CD4-positive, alpha-beta memory T cell (primary cell): ENCODE results near the gene HDAC4. TPM values are rescaled to one million over a fixed set of nuclear protein-coding genes. Genes with fewer than 3 reads are reported as not detected.

ENCODE experiments used
- CTCF ChIA-PET: fragments of 350-600 bp; sonication (Branson Sonifier 250); formaldehyde crosslinking; loops from one replicate; lab custom pipeline; 2021; ENCODE audit warnings: inconsistent platforms; ENCODE audit not compliant: partially characterized antibody; lab: Charles Lee
- POLR2A ChIA-PET: fragments of 350-600 bp; sonication (Branson Sonifier 250); formaldehyde crosslinking; loops from one replicate; lab custom pipeline; 2021; ENCODE audit not compliant: partially characterized antibody; lab: Charles Lee
- DNase-seq, 5 donors: peaks; one replicate each; pipeline versions ENCODE4 v3.0.0 to v3.0.0-alpha.2; 2020 to 2022; ENCODE audit warnings: mixed read lengths in 1 of 5
- H3K27ac ChIP-seq: one replicate; pipeline ENCODE4 v1.7.0; 2013; ENCODE audit warnings: low read depth, low read length
- H3K27me3 ChIP-seq: 2 replicates; pipeline ENCODE4 v1.7.0; 2013; ENCODE audit warnings: mild to moderate bottlenecking, low read length, moderate library complexity; ENCODE audit not compliant: insufficient read depth
- H3K36me3 ChIP-seq: 2 replicates; pipeline ENCODE4 v1.7.0; 2013; ENCODE audit warnings: mild to moderate bottlenecking, low read length, moderate library complexity; ENCODE audit not compliant: insufficient read depth
- H3K4me1 ChIP-seq: 2 replicates; pipeline ENCODE4 v1.7.0; 2013; ENCODE audit warnings: mild to moderate bottlenecking, low read length, moderate library complexity; ENCODE audit not compliant: insufficient read depth
- H3K4me3 ChIP-seq, 2 donors: one replicate each; pipeline ENCODE4 v1.7.0; 2013; ENCODE audit warnings: low read length in 2 of 2, mild to moderate bottlenecking in 1 of 2
- H3K9me3 ChIP-seq, 2 donors: one replicate each; pipeline ENCODE4 v1.7.0; 2013; ENCODE audit warnings: low read length in 2 of 2, control low read depth in 1 of 2; ENCODE audit not compliant: control insufficient read depth in 1 of 2
- H3K27ac Mint-ChIP-seq, 7 donors: one replicate each; pipeline ENCODE4 v1.8.0; 2020 to 2021; ENCODE audit warnings: mixed read lengths in 7 of 7, mild to moderate bottlenecking in 6 of 7, inconsistent platforms in 3 of 7, moderate library complexity in 3 of 7
- H3K27me3 Mint-ChIP-seq, 2 donors: one replicate each; pipeline ENCODE4 v1.8.0; 2020 to 2021; ENCODE audit warnings: mixed read lengths in 2 of 2
- H3K36me3 Mint-ChIP-seq, 2 donors: one replicate each; pipeline ENCODE4 v1.8.0; 2020 to 2021; ENCODE audit warnings: mixed read lengths in 2 of 2, inconsistent platforms in 1 of 2, mild to moderate bottlenecking in 1 of 2
- H3K4me1 Mint-ChIP-seq, 4 donors: one replicate each; pipeline ENCODE4 v1.8.0; 2020 to 2021; ENCODE audit warnings: mixed read lengths in 4 of 4, mild to moderate bottlenecking in 1 of 4
- H3K4me3 Mint-ChIP-seq, 8 donors: one replicate each; pipeline ENCODE4 v1.8.0; 2020 to 2021; ENCODE audit warnings: mixed read lengths in 8 of 8, mild to moderate bottlenecking in 7 of 8, moderate library complexity in 6 of 8, inconsistent platforms in 3 of 8
- H3K9me3 Mint-ChIP-seq, 8 donors: one replicate each; pipeline ENCODE4 v1.8.0; 2020 to 2021; ENCODE audit warnings: mixed read lengths in 8 of 8, mild to moderate bottlenecking in 5 of 8, inconsistent platforms in 3 of 8, moderate library complexity in 1 of 8
- intact Hi-C: fragments of 100-400 bp; cut with micrococcal nuclease; formaldehyde crosslinking; loops from one replicate; pipeline ENCODE4 v1.15.1; 2023
- polyA plus RNA-seq, 2 donors: library from polyadenylated mRNA; unstranded; fragments of 300-500 nt; fragmentation: Illumina TruSeq; gene quantifications; one replicate each; pipeline ENCODE4 v1.2.3, GENCODE V29; 2021
- total RNA-seq, 2 experiments: library from RNA; stranded (reverse); gene quantifications; one replicate each; pipeline ENCODE4 v1.2.3, GENCODE V29; 2021

HDAC4 gene
- total and polyA plus RNA-seq, 4 experiments from 2014 or later = 1.4 to 59.7 (median 30.4) TPM

- Histone ChIP-seq H3K4me1 (no peaks in the 10 kb centered on the region), H3K4me3 (no peak overlapping the region), H3K27ac (no peak overlapping the region), H3K27me3 (no peaks in the 10 kb centered on the region), H3K9me3 (no peaks in the 10 kb centered on the region), H3K36me3 (peaks cover 15% of the 10 kb centered on the region)
- Mint-ChIP-seq H3K27ac (no peak overlapping the region), H3K36me3 (peaks cover 23 to 33% of the 10 kb centered on the region in 2 donors), H3K4me3 (no peak overlapping the region), H3K4me1 (peaks cover 0 to 5% (median 0%) of the 10 kb centered on the region in 4 donors), H3K9me3 (peaks cover 0 to 4% (median under 1%) of the 10 kb centered on the region in 8 donors), H3K27me3 (no peaks in the 10 kb centered on the region)
- intact Hi-C loops = no loop called here
- DNase-seq = no peak
- ChIA-PET POLR2A (no interaction called here), CTCF (no interaction called here)
Observed at GRCh38 chr2:239059854-239060253, 341.0 kb downstream of the HDAC4 start.

- intact Hi-C loops = no loop called here
- Mint-ChIP-seq H3K4me3 (no peak overlapping the region), H3K4me1 (peaks cover 0 to 5% (median 0%) of the 10 kb centered on the region in 4 donors), H3K36me3 (peaks cover 32 to 39% of the 10 kb centered on the region in 2 donors), H3K27ac (no peak overlapping the region), H3K9me3 (peaks cover 0 to 4% (median under 1%) of the 10 kb centered on the region in 8 donors), H3K27me3 (no peaks in the 10 kb centered on the region)
- Histone ChIP-seq H3K27me3 (no peaks in the 10 kb centered on the region), H3K36me3 (peaks cover 20% of the 10 kb centered on the region), H3K9me3 (no peaks in the 10 kb centered on the region), H3K4me3 (no peak overlapping the region), H3K27ac (no peak overlapping the region), H3K4me1 (no peaks in the 10 kb centered on the region)
- no peak for DNase-seq
- ChIA-PET POLR2A (no interaction called here), CTCF (no interaction called here)
Observed at GRCh38 chr2:239058766-239059165, 342.1 kb downstream of the HDAC4 start.

GRCh38 chr2:239057533-239057932 lies 343.3 kb downstream of the HDAC4 start:
- H3K27me3 ChIP-seq = no peaks in the 10 kb centered on the region
- H3K27ac Mint-ChIP-seq = no peak overlapping the region
- CTCF ChIA-PET = interaction anchor here (0.6 kb wide), 1 partner anchor 821 kb away, joined by 3 read pairs; no protein-coding TSS in a partner anchor
- DNase-seq = no peak
- no peaks in the 10 kb centered on the region for H3K9me3 ChIP-seq
- H3K4me3 Mint-ChIP-seq = no peak overlapping the region
- peaks cover 0 to 4% (median under 1%) of the 10 kb centered on the region in 8 donors for H3K9me3 Mint-ChIP-seq
- peaks cover 28% of the 10 kb centered on the region for H3K36me3 ChIP-seq
- H3K4me1 ChIP-seq = no peaks in the 10 kb centered on the region
- H3K4me1 Mint-ChIP-seq = peaks cover 0 to 5% (median 0%) of the 10 kb centered on the region in 4 donors
- intact Hi-C loops = no loop called here
- H3K27me3 Mint-ChIP-seq = no peaks in the 10 kb centered on the region
- POLR2A ChIA-PET = no interaction called here
- H3K4me3 ChIP-seq = no peak overlapping the region
- H3K36me3 Mint-ChIP-seq = peaks cover 43 to 46% of the 10 kb centered on the region in 2 donors
- H3K27ac ChIP-seq = no peak overlapping the region

- POLR2A ChIA-PET = no interaction called here
- intact Hi-C loops = no loop called here
- H3K9me3 ChIP-seq = no peaks in the 10 kb centered on the region
- H3K4me3 Mint-ChIP-seq = no peak overlapping the region
- H3K4me3 ChIP-seq = no peak overlapping the region
- no peaks in the 10 kb centered on the region for H3K27me3 Mint-ChIP-seq
- H3K36me3 ChIP-seq = peaks cover 31% of the 10 kb centered on the region
- DNase-seq = no peak
- H3K27me3 ChIP-seq = no peaks in the 10 kb centered on the region
- peaks cover 0 to 4% (median under 1%) of the 10 kb centered on the region in 8 donors for H3K9me3 Mint-ChIP-seq
- no peak overlapping the region for H3K27ac ChIP-seq
- H3K4me1 ChIP-seq = no peaks in the 10 kb centered on the region
- H3K36me3 Mint-ChIP-seq = peaks cover 45% of the 10 kb centered on the region in 2 donors
- CTCF ChIA-PET = no interaction called here
- peaks cover 0 to 5% (median 0%) of the 10 kb centered on the region in 4 donors for H3K4me1 Mint-ChIP-seq
- H3K27ac Mint-ChIP-seq = no peak overlapping the region
Observed at GRCh38 chr2:239056611-239057010, 344.2 kb downstream of the HDAC4 start.

- H3K27ac ChIP-seq = no peak overlapping the region
- Mint-ChIP-seq H3K36me3 (peaks cover 42% of the 10 kb centered on the region in 2 donors), H3K9me3 (peaks cover 0 to 2% (median 0%) of the 10 kb centered on the region in 8 donors), H3K27me3 (no peaks in the 10 kb centered on the region), H3K4me3 (no peak overlapping the region), H3K4me1 (no peaks in the 10 kb centered on the region), H3K27ac (peak overlapping the region in 1 of 7 donors; percentile 64)
- H3K4me1 ChIP-seq = no peaks in the 10 kb centered on the region
- no peaks in the 10 kb centered on the region for H3K27me3 ChIP-seq
- no peaks in the 10 kb centered on the region for H3K9me3 ChIP-seq
- H3K4me3 ChIP-seq = no peak overlapping the region
- ChIA-PET POLR2A (no interaction called here), CTCF (no interaction called here)
- no peak for DNase-seq
- intact Hi-C loops = no loop called here
- peaks cover 27% of the 10 kb centered on the region for H3K36me3 ChIP-seq
Observed at GRCh38 chr2:239055756-239056493, 344.9 kb downstream of the HDAC4 start.

- Mint-ChIP-seq H3K4me3 (no peak overlapping the region), H3K4me1 (no peaks in the 10 kb centered on the region), H3K27ac (peak overlapping the region in 1 of 7 donors; percentile 39), H3K27me3 (no peaks in the 10 kb centered on the region), H3K9me3 (no peaks in the 10 kb centered on the region), H3K36me3 (peaks cover 34 to 36% of the 10 kb centered on the region in 2 donors)
- Histone ChIP-seq H3K36me3 (peaks cover 26% of the 10 kb centered on the region), H3K27ac (no peak overlapping the region), H3K9me3 (no peaks in the 10 kb centered on the region), H3K4me1 (no peaks in the 10 kb centered on the region), H3K4me3 (no peak overlapping the region), H3K27me3 (no peaks in the 10 kb centered on the region)
- CTCF ChIA-PET = no interaction called here
- no peak for DNase-seq
- intact Hi-C loops = no loop called here
- POLR2A ChIA-PET = no interaction called here
Observed at GRCh38 chr2:239054921-239055320, 345.9 kb downstream of the HDAC4 start.

GRCh38 chr2:239053801-239054503 lies 346.9 kb downstream of the HDAC4 start:
- H3K9me3 Mint-ChIP-seq = no peaks in the 10 kb centered on the region
- intact Hi-C loops = no loop called here
- ChIA-PET POLR2A (no interaction called here), CTCF (no interaction called here)
- H3K4me3 Mint-ChIP-seq = no peak overlapping the region
- no peaks in the 10 kb centered on the region for H3K9me3 ChIP-seq
- peaks cover 34 to 36% of the 10 kb centered on the region in 2 donors for H3K36me3 Mint-ChIP-seq
- H3K27me3 Mint-ChIP-seq = no peaks in the 10 kb centered on the region
- no peak overlapping the region for H3K27ac Mint-ChIP-seq
- no peak overlapping the region for H3K27ac ChIP-seq
- no peaks in the 10 kb centered on the region for H3K4me1 Mint-ChIP-seq
- H3K4me1 ChIP-seq = no peaks in the 10 kb centered on the region
- H3K36me3 ChIP-seq = peaks cover 26% of the 10 kb centered on the region
- H3K27me3 ChIP-seq = no peaks in the 10 kb centered on the region
- no peak for DNase-seq
- no peak overlapping the region for H3K4me3 ChIP-seq
